ENCODE results near the gene GMPR.
A peak's percentile ranks its signal among the peaks of the same experiment; 100 is the strongest.

The GMPR gene

DNA sequence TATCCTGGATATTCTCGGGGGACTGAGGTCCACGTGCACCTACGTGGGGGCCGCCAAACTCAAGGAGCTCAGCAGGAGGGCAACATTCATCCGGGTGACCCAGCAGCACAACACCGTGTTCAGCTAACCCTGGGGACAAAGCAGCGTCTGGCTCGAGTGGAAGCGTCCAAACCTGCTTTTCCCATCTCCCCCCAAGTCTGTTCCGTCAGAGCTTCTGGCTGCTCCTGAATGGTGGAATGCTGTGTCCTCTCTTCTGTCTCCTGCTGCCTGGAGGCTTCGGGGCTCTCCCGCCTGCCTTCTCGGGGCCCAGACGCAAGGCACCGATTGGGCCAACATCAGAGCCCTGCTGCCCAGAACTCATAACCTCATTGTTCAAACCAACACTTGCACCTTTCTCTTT, 56.7 kb downstream of the GMPR start:
- no peak for DNase-seq (ENCODE audit: low read depth in 1 of 2, low spot score in 1 of 2)
- in situ Hi-C loops (cut with HindIII; ENCODE audit: low pct_unique_long_range_greater_than_20kb, low sequenced_read_pairs): no loop called here
- TF ChIP-seq JUND (IDR thresholded peaks at IDR 0.05; ENCODE audit: low read depth): no peak

DNA sequence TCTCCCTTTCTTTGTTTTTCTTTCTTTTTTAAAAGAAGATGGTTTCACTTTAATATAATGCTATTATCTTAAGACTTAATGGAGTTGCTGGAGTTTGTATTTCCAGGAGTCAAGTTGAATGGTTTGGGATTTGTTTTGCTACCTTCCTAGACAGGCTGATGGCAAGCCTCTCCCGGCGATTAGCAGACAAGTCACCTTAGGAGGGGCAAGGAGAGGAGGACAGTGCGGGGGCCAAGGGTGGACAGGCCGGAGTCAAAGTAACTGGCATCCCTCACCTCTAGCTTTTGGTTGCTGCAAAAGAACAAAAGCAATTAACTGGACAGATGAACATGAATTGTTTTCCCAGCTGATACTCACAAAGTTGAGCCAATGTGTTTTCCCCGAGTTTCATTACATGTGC, 57.1 kb downstream of the GMPR start:
- TF ChIP-seq JUND (IDR thresholded peaks at IDR 0.05; ENCODE audit: low read depth): no peak
- in situ Hi-C loops (cut with HindIII; ENCODE audit: low pct_unique_long_range_greater_than_20kb, low sequenced_read_pairs): no loop called here
- DNase-seq (ENCODE audit: low read depth in 1 of 2, low spot score in 1 of 2): no peak

DNA sequence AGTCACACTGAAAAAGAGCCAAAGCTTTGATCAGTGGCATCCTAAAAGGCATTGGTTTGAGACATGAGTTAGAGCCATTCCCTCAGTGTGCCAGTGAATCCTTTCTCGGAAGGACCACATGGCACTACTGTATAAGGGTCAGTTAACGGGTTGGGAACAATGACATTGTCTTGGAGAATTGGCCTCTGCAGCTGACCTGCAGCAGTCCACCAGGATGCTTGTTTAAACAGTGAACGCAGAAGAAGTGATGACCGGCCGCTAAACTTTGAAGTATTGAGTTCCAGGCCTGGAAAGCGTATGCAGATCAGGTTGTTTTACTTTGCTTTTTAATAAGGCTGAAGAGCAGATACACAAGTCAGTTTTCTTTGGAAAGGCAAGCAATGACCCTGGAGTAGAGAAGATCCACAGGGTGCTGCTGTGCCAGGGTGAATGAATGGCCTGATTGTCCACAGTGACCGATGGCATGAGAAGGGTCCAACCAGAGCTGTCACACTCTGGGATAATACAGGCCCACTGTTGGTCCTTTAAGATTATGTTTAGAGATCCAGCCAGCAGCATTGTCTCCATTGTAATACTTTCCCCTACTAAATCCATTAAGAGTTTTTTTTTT, 57.8 kb downstream of the GMPR start:
- in situ Hi-C loops (cut with HindIII; ENCODE audit: low pct_unique_long_range_greater_than_20kb, low sequenced_read_pairs): no loop called here
- DNase-seq (ENCODE audit: low read depth in 1 of 2, low spot score in 1 of 2): no peak
- no peak for TF ChIP-seq JUND (IDR thresholded peaks at IDR 0.05; ENCODE audit: low read depth)

DNA sequence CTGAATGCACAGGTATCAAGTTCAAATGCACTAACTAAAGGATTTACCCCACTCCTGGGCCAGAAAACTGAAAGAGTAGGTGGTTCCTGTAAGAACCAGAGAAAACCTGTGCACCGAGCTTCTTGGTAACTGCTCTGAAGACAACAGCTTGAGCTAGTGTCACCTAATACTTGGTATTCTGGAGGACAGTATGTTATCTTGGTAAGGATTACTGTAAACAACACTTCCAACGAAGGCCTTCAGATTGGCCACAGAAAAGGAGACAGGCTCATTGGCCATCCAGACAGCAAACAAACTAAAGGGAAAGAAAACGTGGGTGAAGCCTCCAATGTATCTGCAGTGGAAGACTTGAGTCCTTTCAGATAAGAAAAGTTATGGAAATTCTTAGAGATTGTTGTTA, 61.5 kb downstream of the GMPR start:
- no peak for TF ChIP-seq JUND (IDR thresholded peaks at IDR 0.05; ENCODE audit: low read depth)
- in situ Hi-C loops (cut with HindIII; ENCODE audit: low pct_unique_long_range_greater_than_20kb, low sequenced_read_pairs): no loop called here
- DNase-seq (ENCODE audit: low read depth in 1 of 2, low spot score in 1 of 2): no peak

DNA sequence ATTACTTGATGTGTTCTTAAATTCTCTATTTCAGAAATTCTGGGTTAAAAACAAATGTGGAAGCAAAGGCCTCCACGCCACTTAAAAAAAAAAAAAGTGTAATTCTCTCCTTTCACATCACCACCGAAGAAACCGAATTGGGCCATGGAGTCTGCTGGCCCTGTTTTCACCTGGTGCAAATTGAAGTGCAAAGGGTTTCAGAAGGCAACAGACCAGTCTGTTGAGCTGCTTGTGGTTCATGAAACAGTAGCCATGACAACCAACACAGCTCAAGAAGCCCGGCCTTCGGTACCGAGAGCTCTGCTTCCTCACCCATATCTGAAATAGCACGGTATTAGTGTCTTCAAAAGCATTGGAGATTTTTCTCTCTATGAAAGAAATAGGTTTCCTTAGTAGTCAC, 63.1 kb downstream of the GMPR start:
- in situ Hi-C loops (cut with HindIII; ENCODE audit: low pct_unique_long_range_greater_than_20kb, low sequenced_read_pairs): no loop called here
- DNase-seq (ENCODE audit: low read depth in 1 of 2, low spot score in 1 of 2): no peak
- TF ChIP-seq JUND (IDR thresholded peaks at IDR 0.05; ENCODE audit: low read depth): no peak

DNA sequence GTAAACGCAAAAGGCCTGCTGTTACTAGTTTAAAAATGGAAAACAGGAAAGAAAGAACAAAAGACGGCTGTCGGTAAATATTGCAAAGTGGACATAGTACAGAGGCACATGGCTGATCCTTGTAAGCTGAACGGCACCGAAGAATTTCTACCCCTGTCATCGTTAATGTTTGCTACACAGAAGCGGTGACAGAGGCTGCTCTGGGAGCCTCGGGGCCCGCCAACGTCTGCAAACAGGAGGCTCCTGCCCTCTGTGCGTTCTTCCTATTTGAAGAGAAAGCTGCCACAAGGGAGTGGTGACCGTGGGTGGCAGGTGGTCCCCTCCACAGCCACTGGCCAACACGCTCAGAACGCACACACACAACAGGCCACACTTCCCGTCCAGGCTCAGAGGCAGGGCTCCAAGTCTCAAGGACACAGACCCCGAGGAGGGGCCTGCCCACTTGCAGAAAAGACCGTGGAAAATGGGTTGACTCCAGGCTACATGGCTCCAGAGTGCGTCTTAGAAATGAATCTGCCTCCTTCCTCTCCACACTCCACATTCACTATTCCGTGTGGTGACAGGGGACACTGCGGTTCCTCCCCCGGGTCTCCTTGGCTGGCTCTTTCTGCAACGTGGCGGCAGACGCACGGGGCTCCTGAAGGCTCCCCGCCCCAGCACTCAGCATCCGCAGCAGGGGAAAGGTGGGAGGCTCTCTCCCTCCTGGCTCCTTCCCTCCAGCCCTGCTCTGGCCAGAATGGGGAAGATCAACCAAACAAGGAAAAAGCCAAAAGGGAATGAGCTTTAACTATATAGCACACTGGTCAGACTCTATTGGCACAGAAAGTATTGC, 64.5 kb downstream of the GMPR start:
- no peak for TF ChIP-seq JUND (IDR thresholded peaks at IDR 0.05; ENCODE audit: low read depth)
- in situ Hi-C loops (cut with HindIII; ENCODE audit: low pct_unique_long_range_greater_than_20kb, low sequenced_read_pairs): no loop called here
- no peak for DNase-seq (ENCODE audit: low read depth in 1 of 2, low spot score in 1 of 2)

DNA sequence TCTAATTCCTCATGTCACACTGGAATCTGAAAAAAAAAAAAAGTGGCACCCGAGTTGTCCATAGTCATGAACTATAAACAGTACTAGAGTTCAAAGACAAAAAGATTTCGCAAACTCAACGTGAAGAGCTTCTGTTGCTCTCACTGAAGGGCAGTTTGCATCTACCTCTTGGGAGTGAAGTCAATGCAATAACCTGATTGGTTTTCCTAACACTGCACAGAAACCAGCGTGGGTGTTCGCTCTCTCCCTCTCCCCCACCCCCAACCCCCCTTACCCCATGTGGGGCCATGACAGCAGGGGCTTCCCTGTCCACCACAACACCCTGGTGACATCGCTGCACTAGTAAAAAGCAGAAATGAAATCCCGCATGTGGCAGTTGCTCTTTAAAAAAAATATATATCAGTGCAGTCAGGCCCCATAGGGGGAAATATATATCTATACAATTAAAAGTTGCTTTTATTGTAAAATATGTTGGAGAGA, 66.9 kb downstream of the GMPR start:
- DNase-seq (ENCODE audit: low read depth in 1 of 2, low spot score in 1 of 2): no peak
- no peak for TF ChIP-seq JUND (IDR thresholded peaks at IDR 0.05; ENCODE audit: low read depth)
- in situ Hi-C loops (cut with HindIII; ENCODE audit: low pct_unique_long_range_greater_than_20kb, low sequenced_read_pairs): no loop called here

DNA sequence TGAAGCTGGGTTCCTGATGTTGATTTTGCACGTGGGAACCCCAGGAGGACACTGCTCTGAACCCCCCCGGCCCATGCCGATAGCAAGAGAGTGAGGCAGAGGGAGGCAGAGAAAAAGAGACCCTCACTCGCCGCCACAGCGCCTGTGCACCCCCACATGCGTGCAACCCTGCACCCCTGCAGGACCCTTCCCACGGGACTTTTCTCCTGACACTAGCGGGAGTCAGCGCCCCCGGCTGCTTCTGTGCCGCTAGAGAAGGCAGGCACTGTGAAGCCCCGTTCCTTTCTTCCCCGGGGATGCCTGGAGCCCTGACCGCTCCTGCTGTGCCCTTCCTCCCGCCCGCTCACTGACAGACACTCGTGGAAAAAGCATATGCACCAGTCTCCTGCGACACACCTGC, 67.4 kb downstream of the GMPR start:
- DNase-seq (ENCODE audit: low read depth in 1 of 2, low spot score in 1 of 2): no peak
- no peak for TF ChIP-seq JUND (IDR thresholded peaks at IDR 0.05; ENCODE audit: low read depth)
- in situ Hi-C loops (cut with HindIII; ENCODE audit: low pct_unique_long_range_greater_than_20kb, low sequenced_read_pairs): no loop called here

DNA sequence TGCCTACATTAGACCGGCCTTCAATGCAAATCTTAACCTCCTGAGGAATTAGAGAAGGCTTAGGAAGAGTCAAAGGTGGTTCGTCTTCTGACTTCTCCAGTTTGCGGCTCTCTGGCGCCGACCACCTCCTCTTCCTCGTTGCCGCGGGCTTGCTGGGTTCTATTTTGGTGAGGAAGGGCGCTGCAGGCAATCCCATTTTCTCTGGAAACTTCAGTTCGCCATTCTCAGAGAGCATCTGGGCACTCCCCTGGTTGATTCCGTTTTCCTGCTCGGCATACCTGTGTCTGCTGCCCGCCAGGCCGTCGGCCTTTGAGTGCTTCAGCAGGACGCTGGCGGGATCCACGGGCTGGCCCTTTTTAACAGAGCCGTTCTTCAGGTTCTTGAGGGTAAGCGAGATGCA, 67.9 kb downstream of the GMPR start:
- in situ Hi-C loops (cut with HindIII; ENCODE audit: low pct_unique_long_range_greater_than_20kb, low sequenced_read_pairs): no loop called here
- no peak for DNase-seq (ENCODE audit: low read depth in 1 of 2, low spot score in 1 of 2)
- TF ChIP-seq JUND (IDR thresholded peaks at IDR 0.05; ENCODE audit: low read depth): no peak

DNA sequence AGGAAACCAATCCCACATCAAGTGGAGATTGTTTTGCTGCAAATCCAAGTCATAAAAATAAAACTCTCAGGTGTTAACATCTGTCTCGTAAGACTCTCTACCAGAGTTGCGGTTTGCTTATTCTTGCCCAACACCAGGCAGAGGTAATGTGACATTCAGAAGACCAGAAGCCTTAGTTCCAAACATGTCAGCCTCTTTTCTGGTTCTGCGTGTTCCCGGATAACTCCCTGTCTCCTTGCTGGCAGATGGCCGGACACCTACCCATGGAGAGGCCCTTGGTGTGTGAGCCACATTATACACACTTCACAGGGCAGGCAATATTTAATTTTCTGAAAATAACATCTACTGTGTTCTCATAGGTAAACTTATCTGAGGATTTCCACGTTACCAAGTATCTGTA, 73.4 kb downstream of the GMPR start:
- TF ChIP-seq JUND (IDR thresholded peaks at IDR 0.05; ENCODE audit: low read depth): no peak
- no peak for DNase-seq (ENCODE audit: low read depth in 1 of 2, low spot score in 1 of 2)
- in situ Hi-C loops (cut with HindIII; ENCODE audit: low pct_unique_long_range_greater_than_20kb, low sequenced_read_pairs): no loop called here

DNA sequence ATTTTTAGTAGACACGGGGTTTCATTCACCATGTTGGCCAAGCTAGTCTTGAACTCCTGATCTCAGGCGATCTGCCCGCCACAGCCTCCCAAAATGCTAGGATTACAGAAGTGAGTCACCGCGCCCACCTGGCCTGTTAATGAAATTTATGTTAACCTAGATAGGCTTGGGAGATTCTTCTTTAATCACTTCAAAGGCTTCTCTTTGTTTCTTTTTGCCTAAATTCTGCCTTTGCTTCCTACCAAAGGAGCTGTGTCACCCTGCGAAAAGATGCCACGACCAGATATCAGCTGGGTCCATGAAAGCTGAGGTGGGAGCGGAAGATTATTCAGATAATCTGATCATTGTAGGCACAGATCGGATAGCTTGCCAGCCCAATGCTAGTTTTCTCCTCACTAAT, 75.3 kb downstream of the GMPR start:
- no peak for TF ChIP-seq JUND (IDR thresholded peaks at IDR 0.05; ENCODE audit: low read depth)
- DNase-seq (ENCODE audit: low read depth in 1 of 2, low spot score in 1 of 2): no peak
- in situ Hi-C loops (cut with HindIII; ENCODE audit: low pct_unique_long_range_greater_than_20kb, low sequenced_read_pairs): no loop called here

DNA sequence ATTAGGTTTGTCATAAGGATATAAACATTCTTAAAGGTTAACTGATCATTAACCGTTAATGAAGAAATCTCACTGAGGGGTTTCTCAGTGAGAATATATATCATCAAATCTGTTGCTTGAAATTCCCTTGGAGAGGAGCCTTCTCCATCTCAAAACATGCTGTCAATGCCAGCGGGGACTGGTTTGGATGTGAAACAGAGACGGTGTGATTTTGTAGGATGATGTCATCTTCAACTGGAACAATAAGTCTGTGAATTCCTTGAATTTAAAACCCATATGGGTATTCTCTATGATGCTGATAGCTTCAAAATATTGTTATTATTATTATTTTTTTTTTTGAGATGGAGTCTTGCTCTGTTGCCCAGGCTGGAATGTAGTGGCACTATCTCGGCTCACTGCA, 75.9 kb downstream of the GMPR start:
- in situ Hi-C loops (cut with HindIII; ENCODE audit: low pct_unique_long_range_greater_than_20kb, low sequenced_read_pairs): no loop called here
- TF ChIP-seq JUND (IDR thresholded peaks at IDR 0.05; ENCODE audit: low read depth): no peak
- DNase-seq (ENCODE audit: low read depth in 1 of 2, low spot score in 1 of 2): no peak

DNA sequence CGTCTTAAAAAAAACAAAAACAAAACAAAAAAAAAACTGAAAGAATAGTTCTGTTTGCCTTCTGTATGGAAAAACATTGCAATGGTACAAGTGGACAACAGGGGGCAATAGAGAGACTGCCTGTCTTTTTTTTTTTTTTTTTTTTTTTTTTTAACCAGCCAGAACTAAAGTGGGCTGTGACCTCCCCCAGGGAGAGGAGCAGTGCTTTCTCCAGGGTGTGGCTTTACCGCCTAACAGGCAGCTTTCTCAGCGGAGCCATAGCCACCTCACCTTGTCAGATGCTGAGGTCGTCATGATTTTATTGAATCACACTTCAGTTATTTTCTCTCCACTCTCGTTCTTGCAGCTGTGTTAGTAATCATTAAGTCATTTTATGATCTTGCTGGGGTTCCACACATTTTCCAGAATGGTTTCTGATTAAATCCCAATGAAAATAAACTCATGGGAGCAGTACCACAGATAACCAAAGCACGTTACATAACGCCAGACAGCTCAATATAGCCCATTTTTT, 78.4 kb downstream of the GMPR start:
- in situ Hi-C loops (cut with HindIII; ENCODE audit: low pct_unique_long_range_greater_than_20kb, low sequenced_read_pairs): no loop called here
- TF ChIP-seq JUND (IDR thresholded peaks at IDR 0.05; ENCODE audit: low read depth): no peak
- DNase-seq (ENCODE audit: low read depth in 1 of 2, low spot score in 1 of 2): peak; percentile 28 to 31

Data from T47D (cell line).